HepG2 (cell line): ENCODE measurements around the gene CYP2A6. TPM values are rescaled to one million over a fixed set of nuclear protein-coding genes. Genes with fewer than 3 reads are reported as not detected.

Experiments
- HMG20B ChIP-seq: conservative IDR thresholded peaks from 2 replicates; pipeline ENCODE4 v1.6.1; 2016; ENCODE audit warnings: missing genetic modification reagents, missing compliant biosample characterization
- MAZ ChIP-seq, 2 experiments: sonication (generic) in 1 of 2; formaldehyde crosslinking in 1 of 2; IDR thresholded peaks; 2 replicates each; pipeline versions ENCODE4 v1.5.0 to v1.6.1; 2012 to 2020; ENCODE audit warnings: low read depth in 2 of 2, mild to moderate bottlenecking in 2 of 2, borderline replicate concordance in 1 of 2, improper control_type of control experiment in 1 of 2, low read length in 1 of 2, missing genetic modification reagents in 1 of 2, moderate library complexity in 1 of 2
- MYC ChIP-seq: sonication (generic); formaldehyde crosslinking; IDR thresholded peaks from 2 replicates; pipeline ENCODE4 v1.9.0; 2021; ENCODE audit warnings: missing genetic modification reagents, borderline replicate concordance
- PRPF4 ChIP-seq: fragments of 200-400 bp; formaldehyde crosslinking; IDR thresholded peaks from 2 replicates; pipeline ENCODE4 v1.6.1; 2016; ENCODE audit warnings: low read length, low read depth; ENCODE audit not compliant: poor library complexity, severe bottlenecking
- ZNF234 ChIP-seq: sonication (generic); formaldehyde crosslinking; conservative IDR thresholded peaks from 2 replicates; pipeline ENCODE4 v1.5.1; 2020; ENCODE audit warnings: mild to moderate bottlenecking, missing genetic modification reagents
- ZNF431 ChIP-seq: sonication (generic); formaldehyde crosslinking; IDR thresholded peaks from 2 replicates; pipeline ENCODE4 v1.9.0; 2022; ENCODE audit warnings: missing genetic modification reagents, low read depth, mild to moderate bottlenecking, borderline replicate concordance
- ZNF460 ChIP-seq: sonication (generic); formaldehyde crosslinking; IDR thresholded peaks from 2 replicates; pipeline ENCODE4 v1.5.1; 2020; ENCODE audit warnings: missing genetic modification reagents, mild to moderate bottlenecking, borderline replicate concordance
- ZNF616 ChIP-seq: sonication (generic); formaldehyde crosslinking; IDR thresholded peaks from 2 replicates; pipeline ENCODE4 v1.5.0; 2020; ENCODE audit warnings: low read depth, mild to moderate bottlenecking, missing genetic modification reagents
- ZNF672 ChIP-seq: sonication (generic); formaldehyde crosslinking; IDR thresholded peaks from 2 replicates; pipeline ENCODE4 v1.8.1; 2022; ENCODE audit warnings: missing genetic modification reagents
- ZNF747 ChIP-seq: sonication (generic); formaldehyde crosslinking; IDR thresholded peaks from 2 replicates; pipeline ENCODE4 v1.8.1; 2023; ENCODE audit warnings: missing genetic modification reagents, mild to moderate bottlenecking, borderline replicate concordance
- ZNF790 ChIP-seq: sonication (generic); formaldehyde crosslinking; IDR thresholded peaks from 2 replicates; pipeline ENCODE4 v1.8.0; 2022; ENCODE audit warnings: missing genetic modification reagents, mild to moderate bottlenecking, borderline replicate concordance
- polyA plus RNA-seq, 8 experiments: library from polyadenylated mRNA; depleted of rRNA in 3 of 8; stranded (reverse) in 7 of 8; unstranded in 1 of 8; fragments of >200 nt; fragmentation: Illumina TruSeq in 4 of 8; extraction: Trizol in 4 of 8; gene quantifications; 2 replicates each; pipeline versions ENCODE4 v1.2.1 to v1.2.3, GENCODE V29; 2011 to 2016; ENCODE audit warnings: low read depth in 4 of 8, missing spikeins in 1 of 8, mixed read lengths in 1 of 8; ENCODE audit not compliant: insufficient read depth in 1 of 8
- total RNA-seq, 5 experiments: library from RNA; depleted of rRNA; stranded (reverse); fragments of >200 nt; fragmentation: Illumina TruSeq; extraction: Trizol; gene quantifications; 2 replicates each; pipeline ENCODE4 v1.2.3, GENCODE V29; 2016; ENCODE audit warnings: low read depth in 1 of 5
- TF ChIP-seq, protein P1 (sequence below): sonication (generic); formaldehyde crosslinking; IDR thresholded peaks from 2 replicates; pipeline ENCODE4 v1.5.0; 2020; ENCODE audit warnings: missing genetic modification reagents
- TF ChIP-seq, protein P2 (sequence below), 2 experiments: sonication (generic) in 1 of 2; formaldehyde crosslinking in 1 of 2; IDR thresholded peaks; 2 replicates each; pipeline versions ENCODE4 v1.4.0 to v1.6.1; 2016 to 2020; ENCODE audit warnings: borderline replicate concordance in 1 of 2, low read depth in 1 of 2, mild to moderate bottlenecking in 1 of 2, missing genetic modification reagents in 1 of 2
- TF ChIP-seq, protein P3 (sequence below): sonication (generic); formaldehyde crosslinking; IDR thresholded peaks from 2 replicates; pipeline ENCODE4 v1.5.0; 2020; ENCODE audit warnings: missing genetic modification reagents, mild to moderate bottlenecking, borderline replicate concordance
- TF ChIP-seq, protein P4 (sequence below): sonication (generic); formaldehyde crosslinking; IDR thresholded peaks from 2 replicates; pipeline ENCODE4 v1.8.1; 2022; ENCODE audit warnings: mild to moderate bottlenecking, missing genetic modification reagents
- TF ChIP-seq, protein P5 (sequence below): sonication (generic); formaldehyde crosslinking; IDR thresholded peaks from 2 replicates; pipeline ENCODE4 v1.4.0; 2020; ENCODE audit warnings: mild to moderate bottlenecking, low read depth, missing genetic modification reagents
- TF ChIP-seq, protein P6 (sequence below): sonication (generic); formaldehyde crosslinking; IDR thresholded peaks from 2 replicates; pipeline ENCODE4 v1.8.1; 2023; ENCODE audit warnings: missing genetic modification reagents, mild to moderate bottlenecking, borderline replicate concordance

Gene CYP2A6
- total and polyA plus RNA-seq, 2 of the 13 experiments (the other 11 are each of a cell fraction or from before 2014, with no cell fraction given), result not detected

DNA sequence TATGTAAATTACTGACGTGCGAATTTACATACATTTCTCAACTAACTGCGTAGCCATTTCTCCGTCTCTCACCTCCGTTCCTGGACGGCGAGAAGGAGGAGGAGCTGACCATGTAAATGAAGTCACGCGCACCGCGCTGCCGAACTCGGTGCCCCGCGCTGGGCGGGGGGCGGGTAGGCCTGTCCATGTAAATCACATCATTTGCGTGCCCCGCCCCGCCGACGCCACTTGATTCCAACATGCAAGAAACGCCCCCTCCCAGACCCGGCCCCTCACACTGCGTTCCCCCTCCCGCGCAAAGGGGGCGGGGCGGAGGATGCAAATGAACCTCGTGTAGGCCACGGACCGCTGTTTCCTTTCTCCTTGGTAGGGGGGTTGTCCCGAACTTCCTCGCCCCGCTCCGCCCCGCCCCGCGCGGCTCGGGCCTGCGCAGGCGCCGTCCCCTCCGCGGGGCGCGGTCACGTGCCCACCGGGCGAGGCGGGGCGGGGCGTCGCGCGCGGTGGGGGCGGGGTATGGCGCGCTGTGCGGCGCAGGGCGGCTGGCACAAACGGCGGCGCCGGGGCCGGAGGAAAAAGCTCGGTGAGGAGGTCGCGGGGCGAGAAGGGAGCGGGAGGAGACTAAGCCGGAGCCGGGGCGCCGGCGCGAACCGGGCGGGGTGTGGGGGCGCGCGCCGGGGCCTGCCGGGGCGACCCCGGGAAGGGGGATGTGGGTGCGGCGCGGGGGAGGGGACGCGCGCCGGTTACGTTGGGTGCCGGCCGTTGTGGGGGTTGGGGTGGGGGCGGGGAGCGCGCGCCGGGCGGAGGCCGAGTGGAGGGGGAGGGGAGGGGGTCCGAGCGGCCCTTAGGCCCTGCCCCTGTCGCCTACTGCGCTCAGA, 51.3 kb downstream of the CYP2A6 start, which contains the start of gene EGLN2 (continued):
- TF ChIP-seq ZNF790 (CRISPR knock-in tag) (no peak; the same call in 1 of the 2 replicates), MYC (CRISPR knock-in tag) (peak; percentile 41; the same call in 1 of the 2 replicates), PRPF4 (no peak), ZNF672 (CRISPR knock-in tag) (no peak), MAZ (IDR thresholded peaks at IDR 0.05; ENCODE audit: borderline replicate concordance, low read depth, low read length) (peak; percentile 98), MAZ (CRISPR knock-in tag; IDR thresholded peaks at IDR 0.05; ENCODE audit: low read depth) (peak; percentile 77), ZNF747 (CRISPR knock-in tag) (no peak; the same call in 1 of the 2 replicates), ZNF234 (CRISPR knock-in tag) (no peak), ZNF431 (CRISPR knock-in tag) (0 out of 2 replicates have a peak, but pooled peaks have one; percentile 49), ZNF460 (no peak), HMG20B (CRISPR knock-in tag) (no peak), ZNF616 (CRISPR knock-in tag) (no peak)
- TF ChIP-seq, protein P1, sequence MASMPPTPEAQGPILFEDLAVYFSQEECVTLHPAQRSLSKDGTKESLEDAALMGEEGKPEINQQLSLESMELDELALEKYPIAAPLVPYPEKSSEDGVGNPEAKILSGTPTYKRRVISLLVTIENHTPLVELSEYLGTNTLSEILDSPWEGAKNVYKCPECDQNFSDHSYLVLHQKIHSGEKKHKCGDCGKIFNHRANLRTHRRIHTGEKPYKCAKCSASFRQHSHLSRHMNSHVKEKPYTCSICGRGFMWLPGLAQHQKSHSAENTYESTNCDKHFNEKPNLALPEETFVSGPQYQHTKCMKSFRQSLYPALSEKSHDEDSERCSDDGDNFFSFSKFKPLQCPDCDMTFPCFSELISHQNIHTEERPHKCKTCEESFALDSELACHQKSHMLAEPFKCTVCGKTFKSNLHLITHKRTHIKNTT (CRISPR knock-in tag), result no peak
- TF ChIP-seq, protein P2, sequence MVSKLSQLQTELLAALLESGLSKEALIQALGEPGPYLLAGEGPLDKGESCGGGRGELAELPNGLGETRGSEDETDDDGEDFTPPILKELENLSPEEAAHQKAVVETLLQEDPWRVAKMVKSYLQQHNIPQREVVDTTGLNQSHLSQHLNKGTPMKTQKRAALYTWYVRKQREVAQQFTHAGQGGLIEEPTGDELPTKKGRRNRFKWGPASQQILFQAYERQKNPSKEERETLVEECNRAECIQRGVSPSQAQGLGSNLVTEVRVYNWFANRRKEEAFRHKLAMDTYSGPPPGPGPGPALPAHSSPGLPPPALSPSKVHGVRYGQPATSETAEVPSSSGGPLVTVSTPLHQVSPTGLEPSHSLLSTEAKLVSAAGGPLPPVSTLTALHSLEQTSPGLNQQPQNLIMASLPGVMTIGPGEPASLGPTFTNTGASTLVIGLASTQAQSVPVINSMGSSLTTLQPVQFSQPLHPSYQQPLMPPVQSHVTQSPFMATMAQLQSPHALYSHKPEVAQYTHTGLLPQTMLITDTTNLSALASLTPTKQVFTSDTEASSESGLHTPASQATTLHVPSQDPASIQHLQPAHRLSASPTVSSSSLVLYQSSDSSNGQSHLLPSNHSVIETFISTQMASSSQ (IDR thresholded peaks at IDR 0.05; ENCODE audit: low read depth), result no peak
- TF ChIP-seq, protein P2 (CRISPR knock-in tag; IDR thresholded peaks at IDR 0.05; ENCODE audit: borderline replicate concordance), result no peak
- TF ChIP-seq, protein P3, sequence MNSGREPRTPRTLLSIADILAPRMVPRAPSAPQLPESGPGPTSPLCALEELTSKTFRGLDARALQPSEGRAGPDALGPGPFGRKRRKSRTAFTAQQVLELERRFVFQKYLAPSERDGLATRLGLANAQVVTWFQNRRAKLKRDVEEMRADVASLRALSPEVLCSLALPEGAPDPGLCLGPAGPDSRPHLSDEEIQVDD (CRISPR knock-in tag), result no peak
- TF ChIP-seq, protein P4, sequence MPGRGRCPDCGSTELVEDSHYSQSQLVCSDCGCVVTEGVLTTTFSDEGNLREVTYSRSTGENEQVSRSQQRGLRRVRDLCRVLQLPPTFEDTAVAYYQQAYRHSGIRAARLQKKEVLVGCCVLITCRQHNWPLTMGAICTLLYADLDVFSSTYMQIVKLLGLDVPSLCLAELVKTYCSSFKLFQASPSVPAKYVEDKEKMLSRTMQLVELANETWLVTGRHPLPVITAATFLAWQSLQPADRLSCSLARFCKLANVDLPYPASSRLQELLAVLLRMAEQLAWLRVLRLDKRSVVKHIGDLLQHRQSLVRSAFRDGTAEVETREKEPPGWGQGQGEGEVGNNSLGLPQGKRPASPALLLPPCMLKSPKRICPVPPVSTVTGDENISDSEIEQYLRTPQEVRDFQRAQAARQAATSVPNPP (CRISPR knock-in tag), result no peak
- TF ChIP-seq, protein P5, sequence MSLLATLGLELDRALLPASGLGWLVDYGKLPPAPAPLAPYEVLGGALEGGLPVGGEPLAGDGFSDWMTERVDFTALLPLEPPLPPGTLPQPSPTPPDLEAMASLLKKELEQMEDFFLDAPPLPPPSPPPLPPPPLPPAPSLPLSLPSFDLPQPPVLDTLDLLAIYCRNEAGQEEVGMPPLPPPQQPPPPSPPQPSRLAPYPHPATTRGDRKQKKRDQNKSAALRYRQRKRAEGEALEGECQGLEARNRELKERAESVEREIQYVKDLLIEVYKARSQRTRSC, result no peak
- TF ChIP-seq, protein P6, sequence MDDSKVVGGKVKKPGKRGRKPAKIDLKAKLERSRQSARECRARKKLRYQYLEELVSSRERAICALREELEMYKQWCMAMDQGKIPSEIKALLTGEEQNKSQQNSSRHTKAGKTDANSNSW, result no peak
